ENCODE results near the gene EHMT2. TPM values are rescaled to one million over a fixed set of nuclear protein-coding genes. Genes with fewer than 3 reads are reported as not detected.

EHMT2 gene
- total and polyA plus RNA-seq, 2 of the 13 experiments (the other 11 are each of a cell fraction or from before 2014, with no cell fraction given), result 55.2 to 69.2 TPM

DNA sequence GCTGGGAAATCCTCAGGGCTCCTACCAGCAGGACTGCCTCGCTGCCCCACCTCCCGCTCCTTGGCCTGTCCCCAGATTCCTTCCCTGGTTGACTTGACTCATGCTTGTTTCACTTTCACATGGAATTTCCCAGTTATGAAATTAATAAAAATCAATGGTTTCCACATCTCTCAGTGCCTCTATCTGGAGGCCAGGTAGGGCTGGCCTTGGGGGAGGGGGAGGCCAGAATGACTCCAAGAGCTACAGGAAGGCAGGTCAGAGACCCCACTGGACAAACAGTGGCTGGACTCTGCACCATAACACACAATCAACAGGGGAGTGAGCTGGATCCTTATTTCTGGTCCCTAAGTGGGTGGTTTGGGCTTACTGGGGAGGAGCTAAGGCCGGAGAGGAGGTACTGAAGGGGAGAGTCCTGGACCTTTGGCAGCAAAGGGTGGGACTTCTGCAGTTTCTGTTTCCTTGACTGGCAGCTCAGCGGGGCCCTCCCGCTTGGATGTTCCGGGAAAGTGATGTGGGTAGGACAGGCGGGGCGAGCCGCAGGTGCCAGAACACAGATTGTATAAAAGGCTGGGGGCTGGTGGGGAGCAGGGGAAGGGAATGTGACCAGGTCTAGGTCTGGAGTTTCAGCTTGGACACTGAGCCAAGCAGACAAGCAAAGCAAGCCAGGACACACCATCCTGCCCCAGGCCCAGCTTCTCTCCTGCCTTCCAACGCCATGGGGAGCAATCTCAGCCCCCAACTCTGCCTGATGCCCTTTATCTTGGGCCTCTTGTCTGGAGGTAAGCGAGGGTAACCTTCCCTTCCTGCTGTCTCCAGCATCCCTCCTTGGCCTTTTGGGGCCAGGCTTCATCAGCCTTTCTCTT is 48.2 kb upstream of the EHMT2 start, which contains the start of gene CFB (continued):
- TF ChIP-seq ZNF790 (CRISPR knock-in tag; IDR thresholded peaks at IDR 0.05; ENCODE audit: borderline replicate concordance), result no peak; the same call in 1 of the 2 replicates
- peak; percentile 38; the same call in 1 of the 2 replicates for TF ChIP-seq SSRP1 (CRISPR knock-in tag; IDR thresholded peaks at IDR 0.05)
- TF ChIP-seq HMGXB3 (CRISPR knock-in tag; IDR thresholded peaks at IDR 0.05; ENCODE audit: borderline replicate concordance), result peak; percentile 61; the same call in 1 of the 2 replicates
- peak; percentile 71; the same call in 1 of the 2 replicates for TF ChIP-seq SALL2 (CRISPR knock-in tag; IDR thresholded peaks at IDR 0.05)
- peak; percentile 5; the same call in 1 of the 2 replicates for TF ChIP-seq CHCHD3 (CRISPR knock-in tag; IDR thresholded peaks at IDR 0.05)
- TF ChIP-seq CCAR2 (optimal IDR thresholded peaks at IDR 0.05; ENCODE audit: low read depth, low read length), result peak; percentile 89
- peak; percentile 22; the same call in 1 of the 2 replicates for TF ChIP-seq KLF11 (CRISPR knock-in tag; IDR thresholded peaks at IDR 0.05)
- no peak for TF ChIP-seq ZNF282 (IDR thresholded peaks at IDR 0.05; ENCODE audit: partially characterized antibody)
- TF ChIP-seq, protein P1, sequence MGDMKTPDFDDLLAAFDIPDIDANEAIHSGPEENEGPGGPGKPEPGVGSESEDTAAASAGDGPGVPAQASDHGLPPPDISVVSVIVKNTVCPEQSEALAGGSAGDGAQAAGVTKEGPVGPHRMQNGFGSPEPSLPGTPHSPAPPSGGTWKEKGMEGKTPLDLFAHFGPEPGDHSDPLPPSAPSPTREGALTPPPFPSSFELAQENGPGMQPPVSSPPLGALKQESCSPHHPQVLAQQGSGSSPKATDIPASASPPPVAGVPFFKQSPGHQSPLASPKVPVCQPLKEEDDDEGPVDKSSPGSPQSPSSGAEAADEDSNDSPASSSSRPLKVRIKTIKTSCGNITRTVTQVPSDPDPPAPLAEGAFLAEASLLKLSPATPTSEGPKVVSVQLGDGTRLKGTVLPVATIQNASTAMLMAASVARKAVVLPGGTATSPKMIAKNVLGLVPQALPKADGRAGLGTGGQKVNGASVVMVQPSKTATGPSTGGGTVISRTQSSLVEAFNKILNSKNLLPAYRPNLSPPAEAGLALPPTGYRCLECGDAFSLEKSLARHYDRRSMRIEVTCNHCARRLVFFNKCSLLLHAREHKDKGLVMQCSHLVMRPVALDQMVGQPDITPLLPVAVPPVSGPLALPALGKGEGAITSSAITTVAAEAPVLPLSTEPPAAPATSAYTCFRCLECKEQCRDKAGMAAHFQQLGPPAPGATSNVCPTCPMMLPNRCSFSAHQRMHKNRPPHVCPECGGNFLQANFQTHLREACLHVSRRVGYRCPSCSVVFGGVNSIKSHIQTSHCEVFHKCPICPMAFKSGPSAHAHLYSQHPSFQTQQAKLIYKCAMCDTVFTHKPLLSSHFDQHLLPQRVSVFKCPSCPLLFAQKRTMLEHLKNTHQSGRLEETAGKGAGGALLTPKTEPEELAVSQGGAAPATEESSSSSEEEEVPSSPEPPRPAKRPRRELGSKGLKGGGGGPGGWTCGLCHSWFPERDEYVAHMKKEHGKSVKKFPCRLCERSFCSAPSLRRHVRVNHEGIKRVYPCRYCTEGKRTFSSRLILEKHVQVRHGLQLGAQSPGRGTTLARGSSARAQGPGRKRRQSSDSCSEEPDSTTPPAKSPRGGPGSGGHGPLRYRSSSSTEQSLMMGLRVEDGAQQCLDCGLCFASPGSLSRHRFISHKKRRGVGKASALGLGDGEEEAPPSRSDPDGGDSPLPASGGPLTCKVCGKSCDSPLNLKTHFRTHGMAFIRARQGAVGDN (CRISPR knock-in tag; IDR thresholded peaks at IDR 0.05), result peak; percentile 90
- TF ChIP-seq IKZF1 (IDR thresholded peaks at IDR 0.05), result no peak
- peak; percentile 64 for TF ChIP-seq AKAP8 (CRISPR knock-in tag; IDR thresholded peaks at IDR 0.05)
- TF ChIP-seq ZBTB42 (CRISPR knock-in tag; IDR thresholded peaks at IDR 0.05), result peak; percentile 70; the same call in 1 of the 2 replicates
- no peak for TF ChIP-seq HOXA9 (CRISPR knock-in tag; IDR thresholded peaks at IDR 0.05; ENCODE audit: borderline replicate concordance)
- TF ChIP-seq BRF2 (CRISPR knock-in tag; IDR thresholded peaks at IDR 0.05), result no peak; the same call in 1 of the 2 replicates
- peak; percentile 80 for TF ChIP-seq IRF2 (CRISPR knock-in tag; IDR thresholded peaks at IDR 0.05)
- peak; percentile 91 for TF ChIP-seq ZSCAN31 (CRISPR knock-in tag; IDR thresholded peaks at IDR 0.05; ENCODE audit: low read depth)
- no peak; the same call in 1 of the 2 replicates for TF ChIP-seq NCOA1 (CRISPR knock-in tag; IDR thresholded peaks at IDR 0.05)
- TF ChIP-seq, protein P2, sequence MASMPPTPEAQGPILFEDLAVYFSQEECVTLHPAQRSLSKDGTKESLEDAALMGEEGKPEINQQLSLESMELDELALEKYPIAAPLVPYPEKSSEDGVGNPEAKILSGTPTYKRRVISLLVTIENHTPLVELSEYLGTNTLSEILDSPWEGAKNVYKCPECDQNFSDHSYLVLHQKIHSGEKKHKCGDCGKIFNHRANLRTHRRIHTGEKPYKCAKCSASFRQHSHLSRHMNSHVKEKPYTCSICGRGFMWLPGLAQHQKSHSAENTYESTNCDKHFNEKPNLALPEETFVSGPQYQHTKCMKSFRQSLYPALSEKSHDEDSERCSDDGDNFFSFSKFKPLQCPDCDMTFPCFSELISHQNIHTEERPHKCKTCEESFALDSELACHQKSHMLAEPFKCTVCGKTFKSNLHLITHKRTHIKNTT (CRISPR knock-in tag; IDR thresholded peaks at IDR 0.05), result no peak
- peak; percentile 84 for TF ChIP-seq FOSL2 (CRISPR knock-in tag; IDR thresholded peaks at IDR 0.05)

Data from HepG2 (cell line).